Uterus (tissue), 2 donors: ENCODE measurements around the gene DENND1A.

ENCODE experiments used
- POLR2A ChIP-seq, 2 donors: fragments of 450-650 bp; IDR thresholded peaks; one replicate each; pipeline ENCODE4 v1.6.1; 2016; ENCODE audit warnings: antibody characterized with exemption in 2 of 2, mild to moderate bottlenecking in 1 of 2, moderate library complexity in 1 of 2
- TF ChIP-seq, protein P1 (sequence below), 4 experiments: fragments of 200-600 bp in 2 of 4; fragments of 450-650 bp in 2 of 4; sonication (generic) in 2 of 4; IDR thresholded peaks; one replicate each; pipeline ENCODE4 v1.5.1; 2016 to 2019; ENCODE audit warnings: antibody characterized with exemption in 4 of 4, mild to moderate bottlenecking in 2 of 4, moderate library complexity in 1 of 4

GRCh38 chr9:123914517-123915196, 15.3 kb downstream of the DENND1A start:
- TF ChIP-seq, protein P1, sequence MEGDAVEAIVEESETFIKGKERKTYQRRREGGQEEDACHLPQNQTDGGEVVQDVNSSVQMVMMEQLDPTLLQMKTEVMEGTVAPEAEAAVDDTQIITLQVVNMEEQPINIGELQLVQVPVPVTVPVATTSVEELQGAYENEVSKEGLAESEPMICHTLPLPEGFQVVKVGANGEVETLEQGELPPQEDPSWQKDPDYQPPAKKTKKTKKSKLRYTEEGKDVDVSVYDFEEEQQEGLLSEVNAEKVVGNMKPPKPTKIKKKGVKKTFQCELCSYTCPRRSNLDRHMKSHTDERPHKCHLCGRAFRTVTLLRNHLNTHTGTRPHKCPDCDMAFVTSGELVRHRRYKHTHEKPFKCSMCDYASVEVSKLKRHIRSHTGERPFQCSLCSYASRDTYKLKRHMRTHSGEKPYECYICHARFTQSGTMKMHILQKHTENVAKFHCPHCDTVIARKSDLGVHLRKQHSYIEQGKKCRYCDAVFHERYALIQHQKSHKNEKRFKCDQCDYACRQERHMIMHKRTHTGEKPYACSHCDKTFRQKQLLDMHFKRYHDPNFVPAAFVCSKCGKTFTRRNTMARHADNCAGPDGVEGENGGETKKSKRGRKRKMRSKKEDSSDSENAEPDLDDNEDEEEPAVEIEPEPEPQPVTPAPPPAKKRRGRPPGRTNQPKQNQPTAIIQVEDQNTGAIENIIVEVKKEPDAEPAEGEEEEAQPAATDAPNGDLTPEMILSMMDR (IDR thresholded peaks at IDR 0.05), result no peak
- no peak for TF ChIP-seq POLR2A (IDR thresholded peaks at IDR 0.05)
